CD14-positive monocyte (primary cell): ENCODE data around the gene PSMA8. TPM values are rescaled to one million over a fixed set of nuclear protein-coding genes. Genes with fewer than 3 reads are reported as not detected.
"Not testable (repeated sequence)": the region's sequence is repeated elsewhere in the genome, so short reads cannot be mapped to it uniquely, and the experiment has no call there.

Source experiments
- DNase-seq, 3 donors: peaks; one replicate each; pipeline ENCODE4 v3.0.0-alpha.2; 2011 to 2022
- H2AFZ ChIP-seq: 2 replicates; pipeline ENCODE4 v1.6.0; 2012; ENCODE audit warnings: mild to moderate bottlenecking, low read depth, low read length, inconsistent platforms; ENCODE audit not compliant: insufficient read depth, poor library complexity, severe bottlenecking
- H3K27ac ChIP-seq, 2 donors: 1 replicate in 1 of 2; 2 replicates in 1 of 2; pipeline ENCODE4 v1.5.1; 2012 to 2013; ENCODE audit warnings: low read length in 2 of 2, control low read depth in 1 of 2, inconsistent platforms in 1 of 2, low read depth in 1 of 2, mild to moderate bottlenecking in 1 of 2
- H3K27me3 ChIP-seq, 2 donors: one replicate each; pipeline versions ENCODE4 v1.6.0 to v1.6.1; 2011 to 2013; ENCODE audit warnings: low read length in 2 of 2; ENCODE audit not compliant: control insufficient read depth in 2 of 2, insufficient read depth in 2 of 2
- H3K36me3 ChIP-seq, 2 donors: replicated peaks in 1 of 2; 1 replicate in 1 of 2; 2 replicates in 1 of 2; pipeline versions ENCODE4 v1.5.1 to v1.6.1; 2012 to 2013; ENCODE audit warnings: low read length in 2 of 2, control low read depth in 1 of 2, inconsistent platforms in 1 of 2, mild to moderate bottlenecking in 1 of 2; ENCODE audit not compliant: insufficient read depth in 2 of 2, control insufficient read depth in 1 of 2
- H3K4me1 ChIP-seq, 2 donors: 1 replicate in 1 of 2; 2 replicates in 1 of 2; pipeline versions ENCODE4 v1.5.1 to v1.6.1; 2012 to 2013; ENCODE audit warnings: low read length in 2 of 2, control low read depth in 1 of 2, inconsistent platforms in 1 of 2, mild to moderate bottlenecking in 1 of 2, moderate library complexity in 1 of 2; ENCODE audit not compliant: insufficient read depth in 2 of 2, control insufficient read depth in 1 of 2
- H3K4me2 ChIP-seq: replicated peaks from 2 replicates; pipeline ENCODE3; 2012; ENCODE audit warnings: low read length, moderate library complexity, mild to moderate bottlenecking; ENCODE audit not compliant: poor library complexity, severe bottlenecking; ENCODE audit errors: extremely low read depth
- H3K4me3 ChIP-seq, 3 experiments: fragments of 200-600 bp in 1 of 3; sonication (generic) in 1 of 3; replicated peaks in 1 of 3; 1 replicate in 2 of 3; 2 replicates in 1 of 3; pipeline ENCODE4 v1.5.1; 2011 to 2013; ENCODE audit warnings: low read length in 3 of 3, mild to moderate bottlenecking in 3 of 3, control low read depth in 2 of 3, low read depth in 2 of 3, inconsistent platforms in 1 of 3, moderate library complexity in 1 of 3
- H3K79me2 ChIP-seq: 2 replicates; pipeline ENCODE4 v1.6.0; 2012; ENCODE audit warnings: mild to moderate bottlenecking, control low read depth, inconsistent platforms, low read length, moderate library complexity; ENCODE audit not compliant: insufficient read depth
- H3K9ac ChIP-seq: 2 replicates; pipeline ENCODE4 v1.6.0; 2017; ENCODE audit warnings: low read length, mild to moderate bottlenecking; ENCODE audit not compliant: insufficient read depth, poor library complexity, severe bottlenecking
- H3K9me3 ChIP-seq, 2 donors: replicated peaks in 1 of 2; 1 replicate in 1 of 2; 2 replicates in 1 of 2; pipeline versions ENCODE4 v1.5.1 to v1.6.1; 2012 to 2013; ENCODE audit warnings: low read length in 2 of 2, control low read depth in 1 of 2; ENCODE audit not compliant: control insufficient read depth in 1 of 2, insufficient read depth in 1 of 2
- H4K20me1 ChIP-seq: 2 replicates; pipeline ENCODE4 v1.6.0; 2012; ENCODE audit warnings: mild to moderate bottlenecking, low read length, control low read depth, moderate library complexity; ENCODE audit not compliant: insufficient read depth
- H3K27ac Mint-ChIP-seq, 7 donors: one replicate each; pipeline ENCODE4 v1.8.0; 2020; ENCODE audit warnings: mild to moderate bottlenecking in 7 of 7, mixed read lengths in 7 of 7, moderate library complexity in 6 of 7, inconsistent platforms in 2 of 7
- H3K27me3 Mint-ChIP-seq, 3 donors: one replicate each; pipeline ENCODE4 v1.8.0; 2021 to 2022; ENCODE audit warnings: low read depth in 3 of 3, mild to moderate bottlenecking in 3 of 3, mixed read lengths in 3 of 3, moderate library complexity in 3 of 3, inconsistent platforms in 1 of 3
- H3K36me3 Mint-ChIP-seq, 2 donors: one replicate each; pipeline ENCODE4 v1.8.0; 2020; ENCODE audit warnings: mixed read lengths in 2 of 2, inconsistent platforms in 1 of 2, mild to moderate bottlenecking in 1 of 2
- H3K4me1 Mint-ChIP-seq: one replicate; pipeline ENCODE4 v1.8.0; 2020; ENCODE audit warnings: mild to moderate bottlenecking, mixed read lengths
- H3K4me3 Mint-ChIP-seq, 2 donors: one replicate each; pipeline ENCODE4 v1.8.0; 2020; ENCODE audit warnings: mild to moderate bottlenecking in 2 of 2, mixed read lengths in 2 of 2, moderate library complexity in 1 of 2
- H3K9me3 Mint-ChIP-seq, 7 donors: one replicate each; pipeline ENCODE4 v1.8.0; 2020 to 2022; ENCODE audit warnings: mixed read lengths in 7 of 7, mild to moderate bottlenecking in 6 of 7, moderate library complexity in 6 of 7, inconsistent platforms in 2 of 7
- CTCF ChIP-seq: fragments of 200-600 bp; IDR thresholded peaks from one replicate; pipeline ENCODE4 v1.8.0; 2022; ENCODE audit warnings: antibody characterized with exemption, mild to moderate bottlenecking
- WGBS: methylation state at CpG from one replicate; pipeline ENCODE4 v1.1.5; 2013; ENCODE audit warnings: missing lambda C conversion rate; ENCODE audit not compliant: insufficient coverage; 5-methylcytosine and 5-hydroxymethylcytosine counted together
- intact Hi-C, 2 donors: fragments of 100-400 bp; cut with micrococcal nuclease; formaldehyde crosslinking; loops; one replicate each; pipeline versions ENCODE4 v1.15.0 to v1.15.1; 2023
- polyA plus RNA-seq, 3 donors: library from polyadenylated mRNA; depleted of rRNA in 1 of 3; unstranded in 2 of 3; stranded (reverse) in 1 of 3; fragments of 300-500 nt in 2 of 3; fragments of >200 nt in 1 of 3; fragmentation: Illumina TruSeq in 2 of 3; gene quantifications; 1 replicate in 2 of 3; 2 replicates in 1 of 3; pipeline ENCODE4 v1.2.3, GENCODE V29; 2012 to 2021

Gene PSMA8
- polyA plus RNA-seq, 3 donors, result 0.13 TPM; not detected in 2

GRCh38 chr18:26121476-26121875 is 12.2 kb upstream of the PSMA8 start:
- H3K36me3 Mint-ChIP-seq, result no peaks in the 10 kb centered on the region
- no CpG with 5 or more reads among the region's 1 CpG for WGBS
- Histone ChIP-seq H3K79me2 (no peaks in the 10 kb centered on the region), H3K4me2 (no peak overlapping the region), H3K9ac (no peak overlapping the region), H3K27ac (no peak overlapping the region), H3K27me3 (no peaks in the 10 kb centered on the region), H3K4me1 (no peaks in the 10 kb centered on the region), H3K36me3 (no peaks in the 10 kb centered on the region), H3K9me3 (peaks cover 6 to 10% of the 10 kb centered on the region in 2 donors), H2AFZ (no peak overlapping the region), H3K4me3 (no peak overlapping the region), H4K20me1 (no peaks in the 10 kb centered on the region)
- peaks cover 5 to 14% (median 11%) of the 10 kb centered on the region in 7 donors for H3K9me3 Mint-ChIP-seq
- no peak overlapping the region for H3K4me3 Mint-ChIP-seq
- DNase-seq, result no peak
- TF ChIP-seq CTCF, result no peak
- intact Hi-C loops, result no loop called here
- H3K27ac Mint-ChIP-seq, result no peak overlapping the region
- H3K27me3 Mint-ChIP-seq, result peaks cover 0 to 1% (median 0%) of the 10 kb centered on the region in 3 donors
- no peaks in the 10 kb centered on the region for H3K4me1 Mint-ChIP-seq

- H3K9me3 Mint-ChIP-seq, result peaks cover 5 to 14% (median 11%) of the 10 kb centered on the region in 7 donors
- H3K27ac Mint-ChIP-seq, H3K27ac ChIP-seq, DNase-seq, H3K4me2 ChIP-seq, H2AFZ ChIP-seq, H3K27me3 ChIP-seq, H3K36me3 Mint-ChIP-seq, intact Hi-C loops, H3K79me2 ChIP-seq, H4K20me1 ChIP-seq, H3K36me3 ChIP-seq, H3K4me1 Mint-ChIP-seq, H3K9ac ChIP-seq, H3K4me1 ChIP-seq, H3K27me3 Mint-ChIP-seq, H3K4me3 ChIP-seq, H3K4me3 Mint-ChIP-seq: not testable (repeated sequence)
- 100% methylated on average over 2 of the region's 2 CpGs for WGBS
- peaks cover 6 to 10% of the 10 kb centered on the region in 2 donors for H3K9me3 ChIP-seq
Measured at GRCh38 chr18:26121994-26122393, 11.7 kb upstream of the PSMA8 start.
